Measurements from ENCODE around the gene THSD4.

THSD4 gene

DNA sequence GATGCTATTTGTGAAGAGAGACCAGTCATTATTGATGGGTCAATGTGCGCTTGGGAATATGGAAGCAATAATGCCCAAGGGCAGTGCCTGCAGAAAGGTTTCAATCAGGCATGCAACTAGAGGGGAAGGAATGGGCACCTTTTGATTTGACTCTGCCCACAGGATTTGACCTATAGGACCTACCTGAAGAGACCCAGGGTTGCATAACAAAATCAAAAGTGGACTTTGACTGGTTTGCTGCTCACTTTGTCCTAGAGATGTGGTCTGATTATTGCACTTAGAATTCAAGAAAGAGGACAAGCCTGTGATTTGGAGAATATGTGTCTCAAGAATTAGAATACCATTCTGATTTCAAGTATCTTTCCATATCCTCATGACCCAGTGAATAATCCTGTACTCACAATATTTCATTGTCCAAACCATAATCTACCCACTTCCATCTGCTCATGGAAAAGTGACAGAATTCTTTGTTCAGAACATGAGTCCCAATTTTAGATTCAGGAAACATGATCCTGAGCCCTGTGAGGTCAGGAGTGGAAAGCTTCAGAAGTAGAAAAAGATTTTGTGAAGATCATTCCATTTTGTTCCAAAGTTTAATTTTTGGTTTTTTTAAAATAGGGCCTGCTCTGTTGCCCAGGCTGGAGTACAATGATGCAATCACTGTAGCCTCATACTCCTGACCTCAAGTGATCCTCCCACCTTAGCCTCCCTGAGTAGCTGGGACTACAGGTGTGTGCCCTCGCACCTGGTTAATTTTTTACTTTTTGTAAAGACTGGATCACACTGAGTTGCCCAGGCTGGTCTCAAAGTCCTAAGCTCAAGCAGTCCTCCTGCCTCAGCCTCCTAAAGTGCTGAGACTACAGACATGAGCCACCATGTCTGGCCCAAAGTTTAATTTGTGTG lies 543.8 kb downstream of the THSD4 start:
- TF ChIP-seq, protein P1, sequence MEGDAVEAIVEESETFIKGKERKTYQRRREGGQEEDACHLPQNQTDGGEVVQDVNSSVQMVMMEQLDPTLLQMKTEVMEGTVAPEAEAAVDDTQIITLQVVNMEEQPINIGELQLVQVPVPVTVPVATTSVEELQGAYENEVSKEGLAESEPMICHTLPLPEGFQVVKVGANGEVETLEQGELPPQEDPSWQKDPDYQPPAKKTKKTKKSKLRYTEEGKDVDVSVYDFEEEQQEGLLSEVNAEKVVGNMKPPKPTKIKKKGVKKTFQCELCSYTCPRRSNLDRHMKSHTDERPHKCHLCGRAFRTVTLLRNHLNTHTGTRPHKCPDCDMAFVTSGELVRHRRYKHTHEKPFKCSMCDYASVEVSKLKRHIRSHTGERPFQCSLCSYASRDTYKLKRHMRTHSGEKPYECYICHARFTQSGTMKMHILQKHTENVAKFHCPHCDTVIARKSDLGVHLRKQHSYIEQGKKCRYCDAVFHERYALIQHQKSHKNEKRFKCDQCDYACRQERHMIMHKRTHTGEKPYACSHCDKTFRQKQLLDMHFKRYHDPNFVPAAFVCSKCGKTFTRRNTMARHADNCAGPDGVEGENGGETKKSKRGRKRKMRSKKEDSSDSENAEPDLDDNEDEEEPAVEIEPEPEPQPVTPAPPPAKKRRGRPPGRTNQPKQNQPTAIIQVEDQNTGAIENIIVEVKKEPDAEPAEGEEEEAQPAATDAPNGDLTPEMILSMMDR (conservative IDR thresholded peaks at IDR 0.05; ENCODE audit: low read depth, low read length) = no peak
- no peak for DNase-seq (ENCODE audit: low read depth)
- no peak overlapping the region for H3K4me3 ChIP-seq (ENCODE audit: low read length)

DNA sequence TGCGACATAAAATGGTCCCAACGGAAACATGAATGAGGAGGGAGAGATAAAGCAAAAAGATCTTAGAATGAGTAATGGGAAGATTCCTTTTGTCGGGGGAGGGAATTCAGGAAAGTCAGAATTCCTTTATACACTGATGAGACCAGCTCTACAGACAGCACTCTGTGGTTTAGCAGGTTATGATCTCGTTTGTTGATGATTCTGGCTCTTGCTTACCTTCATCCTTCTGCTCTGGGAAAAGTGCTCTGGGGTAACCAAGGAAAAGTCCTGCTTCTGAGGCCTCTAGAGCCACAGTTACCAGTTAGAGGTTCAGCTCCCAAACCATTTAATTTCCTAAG lies 544.4 kb downstream of the THSD4 start:
- DNase-seq (ENCODE audit: low read depth) = no peak
- no peak overlapping the region for H3K4me3 ChIP-seq (ENCODE audit: low read length)
- TF ChIP-seq, protein P1 (conservative IDR thresholded peaks at IDR 0.05; ENCODE audit: low read depth, low read length) = no peak

GRCh38 chr15:71660501-71660900 lies 545.2 kb downstream of the THSD4 start:
- no peak overlapping the region for H3K4me3 ChIP-seq (ENCODE audit: low read length)
- no peak for DNase-seq (ENCODE audit: low read depth)
- TF ChIP-seq, protein P1 (conservative IDR thresholded peaks at IDR 0.05; ENCODE audit: low read depth, low read length) = no peak

GRCh38 chr15:71662306-71662705 lies 547.0 kb downstream of the THSD4 start:
- H3K4me3 ChIP-seq (ENCODE audit: low read length) = no peak overlapping the region
- DNase-seq (ENCODE audit: low read depth) = no peak
- TF ChIP-seq, protein P1 (conservative IDR thresholded peaks at IDR 0.05; ENCODE audit: low read depth, low read length) = no peak

- no peak for DNase-seq (ENCODE audit: low read depth)
- no peak overlapping the region for H3K4me3 ChIP-seq (ENCODE audit: low read length)
- TF ChIP-seq, protein P1 (conservative IDR thresholded peaks at IDR 0.05; ENCODE audit: low read depth, low read length) = no peak
Measured at GRCh38 chr15:71664622-71665021, 549.4 kb downstream of the THSD4 start.

- H3K4me3 ChIP-seq (ENCODE audit: low read length) = no peak overlapping the region
- TF ChIP-seq, protein P1 (conservative IDR thresholded peaks at IDR 0.05; ENCODE audit: low read depth, low read length) = no peak
- no peak for DNase-seq (ENCODE audit: low read depth)
Measured at GRCh38 chr15:71666763-71667620, 551.7 kb downstream of the THSD4 start.

All from retinal pigment epithelial cell (primary cell).